ENCODE results near the gene FUT7. TPM values are rescaled to one million over a fixed set of nuclear protein-coding genes. Genes with fewer than 3 reads are reported as not detected.
"Not testable (repeated sequence)": the region's sequence is repeated elsewhere in the genome, so short reads cannot be mapped to it uniquely, and the experiment has no call there.

The FUT7 gene
- total RNA-seq, 2 donors from 2014 or later: 7.7 to 10.6 TPM

DNA sequence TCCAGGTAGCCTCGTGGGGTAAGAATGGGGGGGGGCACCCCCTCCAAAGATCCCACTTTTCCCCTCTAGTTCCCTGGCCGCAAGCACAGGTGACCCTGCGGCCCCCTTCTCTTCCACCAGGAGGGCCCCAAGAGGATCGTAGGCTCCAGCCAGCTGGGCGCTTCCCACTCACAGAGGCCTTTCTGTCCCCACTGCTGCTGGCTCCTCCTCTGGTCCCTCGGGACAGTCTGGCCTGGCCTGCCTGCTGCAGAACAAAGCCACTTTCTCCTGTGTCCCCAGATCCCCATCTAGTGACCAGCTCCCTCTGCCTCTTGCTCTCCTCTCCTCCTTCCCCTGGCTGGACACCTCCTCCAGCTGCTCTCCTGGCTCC is 39.0 kb upstream of the FUT7 start:
- DNase-seq (no peak), ATAC-seq (no peak)
- Mint-ChIP-seq H3K4me3 (peak overlapping the region; percentile 84), H3K4me1 (peaks cover 11% of the 10 kb centered on the region), H3K36me3 (ENCODE audit: low read depth) (no peaks in the 10 kb centered on the region), H3K27ac (peak overlapping the region; percentile 32), H3K27me3 (peaks cover 5% of the 10 kb centered on the region)
- H3K9me3 ChIP-seq (ENCODE audit: control insufficient read depth, low read length, poor library complexity, severe bottlenecking): no peaks in the 10 kb centered on the region

GRCh38 chr9:137070201-137070905 is 38.5 kb upstream of the FUT7 start, which contains the start of gene SAPCD2:
Gene SAPCD2 (minus strand): TSS chr9:137070557. CDS start chr9:137070460, 97 bp downstream.
- H3K27me3 Mint-ChIP-seq: peaks cover 5% of the 10 kb centered on the region
- H3K36me3 Mint-ChIP-seq (ENCODE audit: low read depth): no peaks in the 10 kb centered on the region
- H3K27ac Mint-ChIP-seq: peak within 1 kb of the TSS; percentile 32
- DNase-seq: peak; percentile 72 to 81 (median 80)
- ATAC-seq: peak; percentile 91
- peak within 1 kb of the TSS; percentile 84 for H3K4me3 Mint-ChIP-seq
- H3K4me1 Mint-ChIP-seq: peaks cover 14% of the 10 kb centered on the region
- H3K9me3 ChIP-seq (ENCODE audit: control insufficient read depth, low read length, poor library complexity, severe bottlenecking): no peaks in the 10 kb centered on the region

- peaks cover 14% of the 10 kb centered on the region for H3K4me1 Mint-ChIP-seq
- ATAC-seq (no peak), DNase-seq (no peak)
- no peaks in the 10 kb centered on the region for H3K36me3 Mint-ChIP-seq (ENCODE audit: low read depth)
- H3K4me3 Mint-ChIP-seq: peak overlapping the region; percentile 43
- H3K27ac Mint-ChIP-seq: no peak overlapping the region
- no peaks in the 10 kb centered on the region for H3K9me3 ChIP-seq (ENCODE audit: control insufficient read depth, low read length, poor library complexity, severe bottlenecking)
- H3K27me3 Mint-ChIP-seq: peaks cover 5% of the 10 kb centered on the region
These were observed 37.7 kb upstream of the FUT7 start for GRCh38 chr9:137069508-137070091.

DNA sequence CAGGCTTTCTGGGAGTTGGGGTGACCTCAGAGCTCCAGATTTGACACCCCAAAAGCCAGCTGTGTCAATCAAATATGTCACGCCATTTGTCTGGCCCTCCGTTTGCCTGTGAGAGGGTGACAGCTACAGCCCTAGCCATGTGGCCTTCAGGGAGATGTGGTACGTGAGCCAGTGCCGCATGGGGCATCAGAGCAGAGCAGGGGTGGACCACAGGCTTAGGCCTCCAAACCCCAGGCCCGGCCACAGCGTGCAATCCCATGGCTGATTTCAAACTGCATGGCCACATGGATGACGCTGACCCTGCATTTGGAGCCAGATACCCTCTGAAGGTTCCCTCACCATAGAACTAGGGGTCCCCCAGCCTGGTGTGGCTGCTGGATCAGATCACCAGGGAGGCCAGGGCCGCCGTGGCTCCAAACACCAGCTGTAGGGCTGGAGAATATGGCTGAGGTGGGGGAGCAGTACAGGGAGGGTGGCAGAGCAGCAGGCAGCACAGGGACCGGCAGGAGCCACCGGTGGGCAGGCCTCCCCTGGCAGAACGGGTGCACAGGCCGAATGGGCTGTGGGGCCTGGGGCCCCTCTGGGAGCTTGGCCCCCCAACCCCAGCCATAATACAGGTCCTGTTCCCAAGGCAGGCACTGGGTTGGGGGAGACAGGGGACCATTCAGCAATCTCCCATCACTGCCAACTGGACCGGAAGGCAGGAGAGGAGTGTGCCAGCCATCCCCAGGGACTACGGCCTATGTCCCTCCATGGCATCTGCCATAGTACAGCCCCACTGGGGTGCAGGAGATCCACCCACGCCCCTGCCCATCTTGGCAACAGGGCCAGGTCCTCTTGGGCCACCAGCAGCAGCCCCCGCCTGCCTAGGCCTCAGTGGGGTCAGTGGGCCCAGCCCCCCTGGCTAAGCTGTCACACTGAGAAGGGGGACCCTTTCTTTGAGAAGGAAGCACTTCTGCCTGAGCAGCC is 36.9 kb upstream of the FUT7 start:
- ATAC-seq: no peak
- no peak overlapping the region for H3K27ac Mint-ChIP-seq

DNA sequence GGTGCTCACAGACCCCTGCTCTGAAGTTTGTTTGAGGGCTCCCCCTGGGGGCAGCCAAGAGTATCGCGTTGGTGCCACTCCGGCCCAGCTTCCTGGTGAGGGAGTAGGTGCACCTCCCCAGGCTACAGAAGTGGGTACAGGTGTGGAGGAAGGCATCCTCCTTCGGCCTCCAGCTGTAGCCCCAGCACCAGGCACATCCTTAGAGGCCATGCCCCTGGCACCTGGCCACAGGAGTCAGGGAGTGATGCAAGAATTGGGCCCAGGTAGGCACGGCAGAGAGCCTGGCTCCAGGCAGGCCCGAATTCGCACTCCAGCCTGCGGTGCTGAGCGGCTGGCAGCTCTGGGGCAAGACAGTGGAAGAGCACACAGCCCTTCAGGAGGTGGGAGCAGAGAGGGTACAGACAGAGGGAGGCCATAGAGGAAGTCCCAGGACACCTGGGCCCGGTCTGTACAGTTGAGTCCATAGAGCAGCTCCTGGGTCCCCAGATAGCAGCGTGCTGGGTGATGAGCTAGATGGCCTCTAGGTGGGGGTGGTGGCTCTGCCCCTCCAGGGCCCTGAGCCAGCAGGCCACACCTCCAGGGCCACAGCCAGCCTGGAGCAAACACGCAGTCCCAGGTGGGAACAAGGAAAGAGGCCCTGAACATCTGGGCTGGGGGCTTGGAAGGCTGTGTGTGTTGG is 36.1 kb upstream of the FUT7 start:
- no peaks in the 10 kb centered on the region for H3K9me3 ChIP-seq (ENCODE audit: control insufficient read depth, low read length, poor library complexity, severe bottlenecking)
- Mint-ChIP-seq H3K27ac (peak overlapping the region; percentile 29), H3K4me3 (peak overlapping the region; percentile 31), H3K36me3 (ENCODE audit: low read depth) (no peaks in the 10 kb centered on the region), H3K27me3 (peaks cover 5% of the 10 kb centered on the region), H3K4me1 (peaks cover 17% of the 10 kb centered on the region)
- peak; percentile 65 for ATAC-seq
- peak; percentile 73 to 83 (median 77) for DNase-seq

More for the DNA sequence above, 36.9 kb upstream of the FUT7 start:
- peak overlapping the region; percentile 53 for H3K4me3 Mint-ChIP-seq
- no peaks in the 10 kb centered on the region for H3K9me3 ChIP-seq (ENCODE audit: control insufficient read depth, low read length, poor library complexity, severe bottlenecking)
- H3K4me1 Mint-ChIP-seq: peaks cover 17% of the 10 kb centered on the region
- H3K27me3 Mint-ChIP-seq: peaks cover 5% of the 10 kb centered on the region
- DNase-seq: no peak
- no peaks in the 10 kb centered on the region for H3K36me3 Mint-ChIP-seq (ENCODE audit: low read depth)

GRCh38 chr9:137066096-137066861 is 34.4 kb upstream of the FUT7 start:
- H3K9me3 ChIP-seq (ENCODE audit: control insufficient read depth, low read length, poor library complexity, severe bottlenecking): no peaks in the 10 kb centered on the region
- Mint-ChIP-seq H3K4me1 (peaks cover 15% of the 10 kb centered on the region), H3K27ac (no peak overlapping the region), H3K27me3 (peaks cover 5% of the 10 kb centered on the region), H3K4me3 (no peak overlapping the region), H3K36me3 (ENCODE audit: low read depth) (no peaks in the 10 kb centered on the region)
- ATAC-seq: no peak
- DNase-seq: no peak

DNA sequence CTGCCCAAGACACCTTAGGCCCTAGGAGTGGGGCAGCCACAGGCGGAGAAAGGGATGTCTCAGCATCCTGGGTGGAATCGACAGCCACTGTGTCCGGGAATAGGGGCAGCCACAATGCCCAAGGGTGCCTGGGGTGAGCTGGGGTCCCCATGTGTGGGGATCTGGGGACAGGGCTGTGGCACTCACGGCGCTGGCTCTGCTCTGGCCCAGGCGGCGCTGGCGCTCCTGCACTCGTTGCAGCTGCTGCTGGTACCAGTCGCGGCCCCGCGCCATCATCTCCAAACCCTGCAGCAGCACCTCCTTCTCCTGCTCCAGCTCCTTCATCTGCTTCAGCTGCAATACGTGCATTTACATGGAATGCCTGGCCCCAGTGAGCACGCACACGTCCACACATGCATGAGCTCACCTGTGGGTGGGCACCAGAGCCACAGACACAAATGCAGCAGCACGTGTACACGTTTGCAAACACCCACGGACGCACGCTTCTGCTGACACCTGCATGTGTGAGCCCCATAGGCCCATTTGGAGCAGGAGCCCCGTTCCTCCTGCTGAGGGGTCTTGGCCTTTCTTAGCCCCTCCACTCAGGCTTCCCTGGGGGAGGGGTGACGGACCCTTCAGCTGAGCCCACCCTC is 33.6 kb upstream of the FUT7 start:
- no peak overlapping the region for H3K4me3 Mint-ChIP-seq
- no peak for ATAC-seq
- no peaks in the 10 kb centered on the region for H3K36me3 Mint-ChIP-seq (ENCODE audit: low read depth)
- no peak overlapping the region for H3K27ac Mint-ChIP-seq
- no peak for DNase-seq
- peaks cover 11% of the 10 kb centered on the region for H3K4me1 Mint-ChIP-seq
- peaks cover 5% of the 10 kb centered on the region for H3K27me3 Mint-ChIP-seq
- H3K9me3 ChIP-seq (ENCODE audit: control insufficient read depth, low read length, poor library complexity, severe bottlenecking): no peaks in the 10 kb centered on the region

GRCh38 chr9:137064880-137065164 is 32.9 kb upstream of the FUT7 start:
- H3K4me3 Mint-ChIP-seq: no peak overlapping the region
- no peaks in the 10 kb centered on the region for H3K36me3 Mint-ChIP-seq (ENCODE audit: low read depth)
- peaks cover 5% of the 10 kb centered on the region for H3K27me3 Mint-ChIP-seq
- no peaks in the 10 kb centered on the region for H3K9me3 ChIP-seq (ENCODE audit: control insufficient read depth, low read length, poor library complexity, severe bottlenecking)
- ATAC-seq (no peak), DNase-seq (no peak)
- peaks cover 10% of the 10 kb centered on the region for H3K4me1 Mint-ChIP-seq
- H3K27ac Mint-ChIP-seq: no peak overlapping the region

GRCh38 chr9:137064027-137064879 is 32.4 kb upstream of the FUT7 start:
- Mint-ChIP-seq H3K36me3 (ENCODE audit: low read depth) (no peaks in the 10 kb centered on the region), H3K4me3 (no peak overlapping the region), H3K27me3 (peaks cover 5% of the 10 kb centered on the region), H3K27ac (no peak overlapping the region), H3K4me1 (peaks cover 10% of the 10 kb centered on the region)
- DNase-seq: peak; percentile 41 to 66 (median 59)
- peak; percentile 43 for ATAC-seq
- H3K9me3 ChIP-seq (ENCODE audit: control insufficient read depth, low read length, poor library complexity, severe bottlenecking): no peaks in the 10 kb centered on the region

DNA sequence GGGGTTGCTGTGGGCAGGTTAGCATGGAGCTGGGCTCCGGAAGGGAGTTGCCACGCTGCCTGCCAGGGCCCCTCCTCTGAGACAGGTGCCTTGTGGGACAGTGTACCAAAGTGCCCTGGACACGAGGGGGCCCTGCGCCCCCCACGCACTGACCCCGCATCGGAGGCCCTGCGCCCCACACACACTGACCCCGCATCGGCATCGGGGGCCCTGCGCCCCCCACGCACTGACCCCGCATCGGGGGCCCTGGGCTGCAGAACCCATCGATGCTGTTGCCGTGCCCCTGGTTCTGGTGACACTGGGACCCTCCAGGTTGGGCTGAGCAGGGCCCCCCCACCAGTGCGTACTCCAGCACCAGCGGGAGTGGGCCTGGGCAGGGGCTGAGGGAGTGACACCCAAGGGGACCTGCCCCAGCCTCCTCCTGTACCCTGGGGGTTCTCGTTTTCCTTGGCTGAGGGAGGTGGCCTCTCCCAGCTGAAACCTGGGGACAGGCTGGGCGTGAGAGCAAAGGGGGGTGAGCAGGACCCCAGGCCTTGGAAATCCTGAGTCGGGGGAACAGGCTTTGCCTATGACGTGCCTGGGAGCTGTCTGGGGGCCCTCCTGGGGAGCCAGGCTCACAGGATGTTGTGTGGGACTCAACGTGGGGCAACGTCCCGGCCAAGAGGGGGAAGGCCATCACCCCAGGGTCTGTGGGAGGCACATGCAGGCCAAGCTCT is 31.6 kb upstream of the FUT7 start:
- Mint-ChIP-seq H3K27me3 (peaks cover 5% of the 10 kb centered on the region), H3K4me3 (no peak overlapping the region), H3K27ac (no peak overlapping the region), H3K36me3 (ENCODE audit: low read depth) (no peaks in the 10 kb centered on the region), H3K4me1 (peaks cover 10% of the 10 kb centered on the region)
- DNase-seq (no peak), ATAC-seq (no peak)
- H3K9me3 ChIP-seq (ENCODE audit: control insufficient read depth, low read length, poor library complexity, severe bottlenecking): no peaks in the 10 kb centered on the region

DNA sequence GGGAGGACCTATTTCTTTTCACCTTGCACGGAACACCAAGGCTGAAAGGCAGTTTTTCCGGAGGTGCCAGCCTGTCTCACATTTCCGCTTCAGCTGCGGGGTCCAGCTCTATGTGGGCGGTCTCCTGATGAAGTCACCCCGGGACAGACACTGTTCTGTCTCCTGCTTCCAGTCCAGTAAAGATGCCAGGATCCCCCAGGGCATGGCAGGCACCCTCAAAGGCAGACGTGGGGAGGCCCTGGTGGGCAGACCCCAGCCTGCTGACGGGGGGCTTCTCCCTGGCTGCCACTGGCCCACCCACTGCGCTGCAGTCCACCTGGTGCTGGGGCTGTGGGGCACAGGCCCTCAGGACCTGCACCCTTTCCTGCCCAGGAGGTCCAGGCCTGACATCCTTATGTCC is 30.9 kb upstream of the FUT7 start:
- DNase-seq; H3K27me3 Mint-ChIP-seq; H3K4me3 Mint-ChIP-seq; ATAC-seq; H3K9me3 ChIP-seq (ENCODE audit: control insufficient read depth, low read length, poor library complexity, severe bottlenecking); H3K4me1 Mint-ChIP-seq; H3K36me3 Mint-ChIP-seq (ENCODE audit: low read depth); H3K27ac Mint-ChIP-seq: not testable (repeated sequence)

Data from T-helper 17 cell (primary cell).